OCI-LY7 (cell line): Measurements from ENCODE around the gene FAM107A. TPM values are rescaled to one million over a fixed set of nuclear protein-coding genes. Genes with fewer than 3 reads are reported as not detected.
A peak's percentile ranks its signal among the peaks of the same experiment; 100 is the strongest.

Source experiments
- BruUV-seq: library from RNA; stranded (reverse); fragments of 400-500 nt; replicated peaks from 2 replicates; lab custom pipeline; 2021; lab: Mats Ljungman, UMichigan
- CTCF ChIA-PET: fragments of 300-600 bp; sonication (Branson Sonifier 250); formaldehyde crosslinking; loops from one replicate; lab custom pipeline; 2022; ENCODE audit warnings: antibody characterized with exemption; ENCODE audit not compliant: unreplicated experiment; lab: Charles Lee
- POLR2A ChIA-PET: fragments of 300-600 bp; sonication (Branson Sonifier 250); formaldehyde crosslinking; loops from one replicate; lab custom pipeline; 2022; ENCODE audit warnings: antibody characterized with exemption; lab: Charles Lee
- DNase-seq: peaks from one replicate; pipeline ENCODE4 v3.0.0-alpha.2; 2015; ENCODE audit warnings: low spot score
- H2AFZ ChIP-seq: fragments of 200-600 bp; sonication (generic), shearing (Covaris generic); 2 replicates; pipeline ENCODE4 v1.6.1; 2014; ENCODE audit warnings: mild to moderate bottlenecking, antibody characterized with exemption, low read length, moderate library complexity
- H3K27ac ChIP-seq: fragments of 200-600 bp; sonication (generic); 2 replicates; pipeline ENCODE4 v1.5.1; 2014; ENCODE audit warnings: mixed run types, low read depth, mild to moderate bottlenecking, moderate library complexity, low read length, inconsistent platforms; ENCODE audit not compliant: poor library complexity, severe bottlenecking
- H3K36me3 ChIP-seq: fragments of 200-600 bp; sonication (generic); 2 replicates; pipeline ENCODE4 v1.6.1; 2014; ENCODE audit warnings: mild to moderate bottlenecking, antibody characterized with exemption, low read length, moderate library complexity, mixed read lengths; ENCODE audit not compliant: insufficient read depth
- H3K4me1 ChIP-seq: fragments of 200-600 bp; sonication (generic); 2 replicates; pipeline ENCODE4 v1.5.1; 2014; ENCODE audit warnings: mild to moderate bottlenecking, low read length; ENCODE audit not compliant: insufficient read depth, poor library complexity, severe bottlenecking
- H3K4me2 ChIP-seq: fragments of 200-600 bp; sonication (generic); 2 replicates; pipeline ENCODE4 v1.6.1; 2014; ENCODE audit warnings: mild to moderate bottlenecking, low read length
- H3K4me3 ChIP-seq: fragments of 200-600 bp; sonication (generic); 2 replicates; pipeline ENCODE4 v1.5.1; 2014; ENCODE audit warnings: mild to moderate bottlenecking, low read depth, low read length; ENCODE audit not compliant: poor library complexity, severe bottlenecking
- H3K79me2 ChIP-seq: fragments of 200-600 bp; sonication (generic); 2 replicates; pipeline ENCODE4 v1.6.1; 2016; ENCODE audit warnings: low read depth, mild to moderate bottlenecking, low read length, moderate library complexity, mixed read lengths; ENCODE audit not compliant: insufficient read depth
- H3K9me2 ChIP-seq: fragments of 200-600 bp; sonication (generic); 2 replicates; pipeline ENCODE4 v1.6.1; 2016; ENCODE audit warnings: mild to moderate bottlenecking, low read length, mixed read lengths; ENCODE audit not compliant: insufficient read depth
- H3K9me3 ChIP-seq: fragments of 200-600 bp; sonication (generic); 2 replicates; pipeline ENCODE4 v1.6.1; 2014; ENCODE audit warnings: mild to moderate bottlenecking, mixed run types, low read length, mixed read lengths
- H4K20me1 ChIP-seq: fragments of 200-600 bp; sonication (generic); 2 replicates; pipeline ENCODE4 v1.6.1; 2014; ENCODE audit warnings: mild to moderate bottlenecking, antibody characterized with exemption, low read length, moderate library complexity, mixed read lengths; ENCODE audit not compliant: insufficient read depth
- CTCF ChIP-seq: fragments of 200-600 bp; sonication (generic); conservative IDR thresholded peaks from 2 replicates; pipeline ENCODE4 v1.5.1; 2014; ENCODE audit warnings: mild to moderate bottlenecking, antibody characterized with exemption, low read length, moderate library complexity, mixed read lengths
- EZH2phosphoT487 ChIP-seq: fragments of 200-600 bp; sonication (generic); IDR thresholded peaks from 2 replicates; pipeline ENCODE4 v1.6.1; 2018; ENCODE audit warnings: low read depth, borderline replicate concordance, mild to moderate bottlenecking, mixed run types, antibody characterized with exemption, low read length, moderate library complexity, mixed read lengths
- intact Hi-C: fragments of 100-400 bp; cut with micrococcal nuclease; formaldehyde crosslinking; loops from one replicate; pipeline ENCODE4 v1.10.0; 2022; ENCODE audit not compliant: unreplicated experiment
- total RNA-seq, 2 experiments: library from RNA; depleted of rRNA in 1 of 2; stranded (reverse); fragments of >200 nt in 1 of 2; shearing (Covaris generic) in 1 of 2; gene quantifications; 2 replicates each; pipeline ENCODE4 v1.2.3, GENCODE V29; 2014 to 2022

Gene FAM107A
- total RNA-seq, 2 experiments from 2014 or later, result not detected

GRCh38 chr3:58530354-58530865 lies 46.8 kb downstream of the FAM107A start:
- peaks cover 9% of the 10 kb centered on the region for H3K4me1 ChIP-seq
- H4K20me1 ChIP-seq, result no peaks in the 10 kb centered on the region
- no peaks in the 10 kb centered on the region for H3K9me2 ChIP-seq
- H3K79me2 ChIP-seq, result no peaks in the 10 kb centered on the region
- no peak for DNase-seq
- H3K4me3 ChIP-seq, result no peak overlapping the region
- no peaks in the 10 kb centered on the region for H3K36me3 ChIP-seq
- no peak overlapping the region for H2AFZ ChIP-seq
- TF ChIP-seq CTCF, result no peak
- TF ChIP-seq EZH2phosphoT487, result no peak
- POLR2A ChIA-PET, result no interaction called here
- BruUV-seq, result no TSS peak
- intact Hi-C loops, result loop anchor here (5.0 to 10.0 kb wide), 3 partner anchors 106 to 353 kb away; partner anchors contain the start of gene ABHD6
- no peak overlapping the region for H3K27ac ChIP-seq
- CTCF ChIA-PET, result no interaction called here
- H3K4me2 ChIP-seq, result no peak overlapping the region
- no peaks in the 10 kb centered on the region for H3K9me3 ChIP-seq

DNA sequence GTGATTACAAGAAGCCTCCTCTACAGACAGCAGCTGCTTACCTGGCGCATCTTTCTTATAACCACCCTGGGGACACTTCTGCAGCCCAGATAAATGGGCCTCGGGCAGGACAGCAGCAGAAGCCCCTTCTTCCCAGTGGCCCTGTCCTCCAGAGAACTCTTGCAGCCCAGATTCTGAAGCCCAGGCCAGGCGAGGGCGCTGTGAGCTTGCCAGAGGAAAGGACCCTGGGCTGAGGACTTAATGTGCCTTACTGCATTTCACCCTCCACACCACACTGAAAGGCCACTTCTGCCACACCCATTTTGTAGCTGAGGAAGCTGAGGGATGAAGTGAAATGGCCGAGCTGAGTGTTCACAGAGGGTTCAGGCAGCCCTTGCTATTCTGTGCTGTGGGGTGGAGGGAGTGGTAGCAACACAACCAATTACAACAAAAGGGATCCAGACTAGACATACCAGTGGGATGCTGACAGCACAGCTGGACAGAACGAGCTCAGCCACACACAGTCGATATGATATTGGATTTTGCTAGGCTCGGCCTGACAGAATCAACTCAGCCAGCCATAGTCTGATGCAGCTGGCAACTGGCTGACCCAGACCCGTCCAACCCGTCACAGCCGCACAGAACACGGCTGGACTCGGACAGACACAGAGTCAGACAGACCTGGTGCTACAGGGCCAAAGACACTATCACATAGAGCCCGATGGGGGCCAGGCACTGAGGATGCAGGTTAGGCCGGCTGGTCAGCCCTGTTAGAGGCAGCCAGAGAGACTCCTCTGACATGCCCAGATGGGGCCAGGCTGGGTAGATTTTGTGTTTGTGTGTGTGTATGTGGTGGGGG lies 47.5 kb downstream of the FAM107A start:
- TF ChIP-seq EZH2phosphoT487, result no peak
- TF ChIP-seq CTCF, result peak; percentile 74
- Histone ChIP-seq H3K27ac (no peak overlapping the region), H2AFZ (no peak overlapping the region), H4K20me1 (no peaks in the 10 kb centered on the region), H3K79me2 (no peaks in the 10 kb centered on the region), H3K36me3 (no peaks in the 10 kb centered on the region), H3K9me3 (no peaks in the 10 kb centered on the region), H3K9me2 (no peaks in the 10 kb centered on the region), H3K4me1 (peaks cover 9% of the 10 kb centered on the region), H3K4me3 (no peak overlapping the region), H3K4me2 (no peak overlapping the region)
- ChIA-PET POLR2A (interaction anchor here (0.9 kb wide), 1 partner anchor 36 kb away, joined by 4 read pairs; no protein-coding TSS in a partner anchor), CTCF (interaction anchor here (0.5 kb wide), 1 partner anchor 11 kb away, joined by 3 read pairs; no protein-coding TSS in a partner anchor)
- BruUV-seq, result no TSS peak
- DNase-seq, result peak; percentile 58
- intact Hi-C loops, result loop anchor here (5.0 to 10.0 kb wide), 3 partner anchors 105 to 352 kb away; partner anchors contain the start of gene ABHD6
